HepG2 (cell line): ENCODE data around the gene COA1. TPM values are rescaled to one million over a fixed set of nuclear protein-coding genes. Genes with fewer than 3 reads are reported as not detected.
A peak's percentile ranks its signal among the peaks of the same experiment; 100 is the strongest.

Experiments used
- ATAC-seq: fragments of 200-7000 bp; cut with Tn5 transposase; 3 replicates; pipeline ENCODE4 v1.9.1; 2020; ENCODE audit warnings: mild to moderate bottlenecking, moderate library complexity
- BruUV-seq: library from RNA; stranded (reverse); fragments of 400-500 nt; replicated peaks from 2 replicates; lab custom pipeline; 2021; lab: Mats Ljungman, UMichigan
- CTCF ChIA-PET: fragments of 300-600 bp; formaldehyde crosslinking; extraction: SDS; loops from one replicate; lab custom pipeline; 2021; ENCODE audit warnings: low total read pairs, inconsistent platforms, low intra/inter-chr PET ratio; lab: Yijun Ruan, JAX
- POLR2A ChIA-PET: fragments of 350-600 bp; sonication (Branson Sonifier 250); formaldehyde crosslinking; loops from one replicate; lab custom pipeline; 2020; ENCODE audit warnings: antibody characterized with exemption, inconsistent platforms; lab: Yijun Ruan, JAX
- DNase-seq: peaks from one replicate; pipeline ENCODE4 v3.0.0-alpha.2; 2015; ENCODE audit warnings: low spot score
- FAIRE-seq: peaks from 3 replicates; lab custom pipeline; 2011; peaks lifted over from hg19 to GRCh38; lab: Jason Lieb, UNC
- H2AFZ ChIP-seq: one replicate; pipeline ENCODE4 v1.6.1; 2011; ENCODE audit warnings: low read length, inconsistent platforms
- H3K27ac ChIP-seq: fragments of 300-600 bp; 3 replicates; pipeline ENCODE4 v1.8.0; 2011; ENCODE audit warnings: mixed run types, mild to moderate bottlenecking, mixed read lengths, low read length, inconsistent platforms; ENCODE audit not compliant: insufficient read depth; ENCODE audit errors: extremely low read length
- H3K27me3 ChIP-seq, 2 experiments: fragments of 200-600 bp in 1 of 2; 2 replicates in 1 of 2; 3 replicates in 1 of 2; pipeline versions ENCODE4 v1.6.0 to v1.8.0; 2011; ENCODE audit warnings: low read length in 2 of 2, mild to moderate bottlenecking in 2 of 2, moderate library complexity in 2 of 2, inconsistent platforms in 1 of 2; ENCODE audit not compliant: insufficient read depth in 2 of 2, control insufficient read depth in 1 of 2
- H3K36me3 ChIP-seq, 2 experiments: fragments of 200-600 bp in 1 of 2; replicated peaks in 1 of 2; 2 replicates in 1 of 2; 3 replicates in 1 of 2; pipeline versions ENCODE4 v1.5.1 to v1.8.0; 2011; ENCODE audit warnings: low read length in 2 of 2, inconsistent platforms in 1 of 2; ENCODE audit not compliant: insufficient read depth in 2 of 2, control insufficient read depth in 1 of 2
- H3K4me1 ChIP-seq: 2 replicates; pipeline ENCODE4 v1.5.1; 2012; ENCODE audit warnings: low read length, inconsistent platforms; ENCODE audit not compliant: insufficient read depth
- H3K4me2 ChIP-seq: 2 replicates; pipeline ENCODE4 v1.6.0; 2011; ENCODE audit warnings: low read depth, low read length, inconsistent platforms
- H3K4me3 ChIP-seq, 3 experiments: fragments of 200-600 bp in 1 of 3; sonication (generic), shearing (Covaris generic) in 1 of 3; replicated peaks in 1 of 3; 2 replicates each; pipeline ENCODE4 v1.5.1; 2011 to 2016; ENCODE audit warnings: low read length in 3 of 3, inconsistent platforms in 2 of 3, low read depth in 2 of 3, mild to moderate bottlenecking in 2 of 3, control low read depth in 1 of 3, mixed read lengths in 1 of 3; ENCODE audit not compliant: insufficient read depth in 1 of 3
- H3K79me2 ChIP-seq: one replicate; pipeline ENCODE4 v1.6.1; 2011; ENCODE audit warnings: low read length, inconsistent platforms; ENCODE audit not compliant: insufficient read depth
- H3K9ac ChIP-seq: 2 replicates; pipeline ENCODE4 v1.6.0; 2011; ENCODE audit warnings: mild to moderate bottlenecking, low read depth, low read length, inconsistent platforms; ENCODE audit not compliant: insufficient read depth
- H3K9me3 ChIP-seq: 2 replicates; pipeline ENCODE4 v1.5.1; 2012; ENCODE audit warnings: mild to moderate bottlenecking, low read length
- H4K20me1 ChIP-seq: 2 replicates; pipeline ENCODE4 v1.6.0; 2011; ENCODE audit warnings: inconsistent platforms, mild to moderate bottlenecking, low read length, moderate library complexity; ENCODE audit not compliant: insufficient read depth
- CSRNP2 ChIP-seq: sonication (generic); formaldehyde crosslinking; conservative IDR thresholded peaks from 2 replicates; pipeline ENCODE4 v1.8.0; 2022; ENCODE audit warnings: low read depth, missing genetic modification reagents
- GTF2F1 ChIP-seq: fragments of 150-350 bp; IDR thresholded peaks from 2 replicates; pipeline ENCODE4 v1.6.1; 2014; ENCODE audit warnings: low read length
- KDM6A ChIP-seq: IDR thresholded peaks from 2 replicates; pipeline ENCODE4 v1.6.1; 2016; ENCODE audit warnings: low read depth
- NCOA5 ChIP-seq: sonication (generic); formaldehyde crosslinking; IDR thresholded peaks from 2 replicates; pipeline ENCODE4 v1.4.0; 2020; ENCODE audit warnings: missing genetic modification reagents
- NPAS2 ChIP-seq: sonication (generic); formaldehyde crosslinking; IDR thresholded peaks from 2 replicates; pipeline ENCODE4 v1.8.0; 2022; ENCODE audit warnings: mild to moderate bottlenecking, missing genetic modification reagents, borderline replicate concordance
- TAF1 ChIP-seq: sonication (generic); formaldehyde crosslinking; IDR thresholded peaks from 2 replicates; pipeline ENCODE4 v1.4.0; 2020; ENCODE audit warnings: missing genetic modification reagents
- ZNF589 ChIP-seq: sonication (generic); formaldehyde crosslinking; conservative IDR thresholded peaks from 2 replicates; pipeline ENCODE4 v1.8.0; 2022; ENCODE audit warnings: mild to moderate bottlenecking, moderate library complexity, missing genetic modification reagents
- ZNF746 ChIP-seq: sonication (generic); formaldehyde crosslinking; IDR thresholded peaks from 2 replicates; pipeline ENCODE4 v1.8.0; 2022; ENCODE audit warnings: mild to moderate bottlenecking, missing genetic modification reagents
- ZUFSP ChIP-seq: sonication (generic); formaldehyde crosslinking; IDR thresholded peaks from 2 replicates; pipeline ENCODE4 v1.9.0; 2021; ENCODE audit warnings: missing genetic modification reagents, mild to moderate bottlenecking, borderline replicate concordance
- WGBS: methylation state at CpG from one replicate; pipeline ENCODE4 v1.1.6; 2017; ENCODE audit warnings: low lambda C conversion rate; 5-methylcytosine and 5-hydroxymethylcytosine counted together
- in situ Hi-C: cut with HindIII; loops from 2 replicates; pipeline ENCODE4 v1.10.0; 2017; ENCODE audit warnings: low pct_unique_long_range_greater_than_20kb; ENCODE audit not compliant: extremely low pct_ligation_motif_present
- intact Hi-C: fragments of 100-400 bp; cut with micrococcal nuclease; formaldehyde crosslinking; loops from one replicate; pipeline ENCODE4 v1.10.0; 2022; ENCODE audit not compliant: unreplicated experiment
- polyA plus RNA-seq, 8 experiments: library from polyadenylated mRNA; depleted of rRNA in 3 of 8; stranded (reverse) in 7 of 8; unstranded in 1 of 8; fragments of >200 nt; fragmentation: Illumina TruSeq in 4 of 8; extraction: Trizol in 4 of 8; gene quantifications; 2 replicates each; pipeline versions ENCODE4 v1.2.1 to v1.2.3, GENCODE V29; 2011 to 2016; ENCODE audit warnings: low read depth in 4 of 8, missing spikeins in 1 of 8, mixed read lengths in 1 of 8; ENCODE audit not compliant: insufficient read depth in 1 of 8
- total RNA-seq, 5 experiments: library from RNA; depleted of rRNA; stranded (reverse); fragments of >200 nt; fragmentation: Illumina TruSeq; extraction: Trizol; gene quantifications; 2 replicates each; pipeline ENCODE4 v1.2.3, GENCODE V29; 2016; ENCODE audit warnings: low read depth in 1 of 5
- TF ChIP-seq, protein P1 (sequence below): sonication (generic); formaldehyde crosslinking; IDR thresholded peaks from 2 replicates; pipeline ENCODE4 v1.4.0; 2020; ENCODE audit warnings: missing genetic modification reagents, borderline replicate concordance
- TF ChIP-seq, protein P2 (sequence below): sonication (generic); formaldehyde crosslinking; IDR thresholded peaks from 2 replicates; pipeline ENCODE4 v1.9.0; 2022; ENCODE audit warnings: low read depth, missing genetic modification reagents

The COA1 gene
- total and polyA plus RNA-seq, 2 of the 13 experiments (the other 11 are each of a cell fraction or from before 2014, with no cell fraction given), result 33.2 to 65.7 TPM

DNA sequence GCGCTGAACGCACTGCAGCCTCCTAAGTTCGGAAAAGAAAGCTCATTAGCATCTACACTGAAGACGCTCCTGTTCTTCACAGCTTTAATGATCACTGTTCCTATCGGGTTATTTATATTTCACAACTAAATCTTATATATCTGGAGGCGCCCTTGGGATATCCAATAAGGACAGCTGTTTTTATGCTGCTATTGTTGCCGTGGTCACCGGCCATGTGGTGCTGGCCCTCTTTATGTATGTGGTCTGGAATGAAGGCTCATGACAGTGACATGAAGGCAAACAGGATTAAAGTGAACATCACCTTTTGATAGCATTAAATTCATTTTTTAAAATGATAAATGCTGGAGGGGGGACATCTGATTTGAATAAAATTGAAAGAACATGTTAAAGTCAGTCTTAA, 38.0 kb upstream of the COA1 start:
- WGBS, result 93% methylated on average over 8 of the region's 8 CpGs
- FAIRE-seq (no peak), DNase-seq (no peak), ATAC-seq (no peak)
- peaks cover 1 to 9% of the 10 kb centered on the region in 2 experiments; a peak in 3 of 5 replicates for H3K36me3 ChIP-seq
- ChIA-PET POLR2A (interaction anchor here (1.8 kb wide), 1 partner anchor 15 kb away, joined by 9 read pairs; no protein-coding TSS in a partner anchor), CTCF (no interaction called here)
- no peaks in the 10 kb centered on the region for H3K27me3 ChIP-seq
- intact Hi-C loops, result no loop called here
- peak overlapping the region; percentile 93 for H3K27ac ChIP-seq
- H3K4me1 ChIP-seq, result peaks cover 95% of the 10 kb centered on the region
- TF ChIP-seq, protein P1, sequence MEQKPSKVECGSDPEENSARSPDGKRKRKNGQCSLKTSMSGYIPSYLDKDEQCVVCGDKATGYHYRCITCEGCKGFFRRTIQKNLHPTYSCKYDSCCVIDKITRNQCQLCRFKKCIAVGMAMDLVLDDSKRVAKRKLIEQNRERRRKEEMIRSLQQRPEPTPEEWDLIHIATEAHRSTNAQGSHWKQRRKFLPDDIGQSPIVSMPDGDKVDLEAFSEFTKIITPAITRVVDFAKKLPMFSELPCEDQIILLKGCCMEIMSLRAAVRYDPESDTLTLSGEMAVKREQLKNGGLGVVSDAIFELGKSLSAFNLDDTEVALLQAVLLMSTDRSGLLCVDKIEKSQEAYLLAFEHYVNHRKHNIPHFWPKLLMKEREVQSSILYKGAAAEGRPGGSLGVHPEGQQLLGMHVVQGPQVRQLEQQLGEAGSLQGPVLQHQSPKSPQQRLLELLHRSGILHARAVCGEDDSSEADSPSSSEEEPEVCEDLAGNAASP (CRISPR knock-in tag), result no peak
- TF ChIP-seq TAF1 (no peak), ZNF746 (no peak), NCOA5 (CRISPR knock-in tag) (no peak), GTF2F1 (no peak), CSRNP2 (no peak), ZNF589 (CRISPR knock-in tag) (no peak), KDM6A (CRISPR knock-in tag) (no peak), NPAS2 (CRISPR knock-in tag) (no peak), ZUFSP (CRISPR knock-in tag) (no peak)
- TF ChIP-seq, protein P2, sequence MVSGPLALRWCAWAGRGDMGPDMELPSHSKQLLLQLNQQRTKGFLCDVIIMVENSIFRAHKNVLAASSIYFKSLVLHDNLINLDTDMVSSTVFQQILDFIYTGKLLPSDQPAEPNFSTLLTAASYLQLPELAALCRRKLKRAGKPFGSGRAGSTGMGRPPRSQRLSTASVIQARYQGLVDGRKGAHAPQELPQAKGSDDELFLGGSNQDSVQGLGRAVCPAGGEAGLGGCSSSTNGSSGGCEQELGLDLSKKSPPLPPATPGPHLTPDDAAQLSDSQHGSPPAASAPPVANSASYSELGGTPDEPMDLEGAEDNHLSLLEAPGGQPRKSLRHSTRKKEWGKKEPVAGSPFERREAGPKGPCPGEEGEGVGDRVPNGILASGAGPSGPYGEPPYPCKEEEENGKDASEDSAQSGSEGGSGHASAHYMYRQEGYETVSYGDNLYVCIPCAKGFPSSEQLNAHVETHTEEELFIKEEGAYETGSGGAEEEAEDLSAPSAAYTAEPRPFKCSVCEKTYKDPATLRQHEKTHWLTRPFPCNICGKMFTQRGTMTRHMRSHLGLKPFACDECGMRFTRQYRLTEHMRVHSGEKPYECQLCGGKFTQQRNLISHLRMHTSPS (CRISPR knock-in tag), result no peak
- in situ Hi-C loops, result no loop called here
- no peaks in the 10 kb centered on the region for H3K9me3 ChIP-seq
- H4K20me1 ChIP-seq, result no peaks in the 10 kb centered on the region
- no peak overlapping the region for H3K9ac ChIP-seq
- no peak overlapping the region for H3K4me3 ChIP-seq
- H3K79me2 ChIP-seq, result peaks cover 15% of the 10 kb centered on the region
- H2AFZ ChIP-seq, result no peak overlapping the region
- H3K4me2 ChIP-seq, result no peak overlapping the region
- no TSS peak for BruUV-seq
